ENCODE measurements around the gene TMEM132C.

TMEM132C gene

DNA sequence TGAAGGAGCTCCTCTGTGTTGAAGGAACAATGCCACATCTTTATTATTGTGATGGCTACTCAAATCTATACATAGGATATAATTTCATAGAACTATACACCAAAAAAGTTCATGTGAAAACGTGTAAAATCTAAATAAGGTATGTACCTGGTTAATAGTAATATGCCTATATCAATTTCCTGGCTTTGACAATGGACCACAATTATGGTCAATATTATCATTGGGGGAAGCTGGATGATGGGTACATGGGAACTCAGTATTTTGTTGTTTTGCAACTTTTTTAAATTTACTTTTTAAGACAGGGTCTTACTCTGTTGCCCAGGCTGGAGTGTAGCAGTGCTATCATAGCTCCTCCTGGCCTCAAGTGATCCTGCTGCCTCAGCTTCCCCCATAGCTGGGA is 270.7 kb downstream of the TMEM132C start:
- H3K4me3 ChIP-seq (ENCODE audit: low read depth, low read length) = no peak overlapping the region
- TF ChIP-seq, protein P1, sequence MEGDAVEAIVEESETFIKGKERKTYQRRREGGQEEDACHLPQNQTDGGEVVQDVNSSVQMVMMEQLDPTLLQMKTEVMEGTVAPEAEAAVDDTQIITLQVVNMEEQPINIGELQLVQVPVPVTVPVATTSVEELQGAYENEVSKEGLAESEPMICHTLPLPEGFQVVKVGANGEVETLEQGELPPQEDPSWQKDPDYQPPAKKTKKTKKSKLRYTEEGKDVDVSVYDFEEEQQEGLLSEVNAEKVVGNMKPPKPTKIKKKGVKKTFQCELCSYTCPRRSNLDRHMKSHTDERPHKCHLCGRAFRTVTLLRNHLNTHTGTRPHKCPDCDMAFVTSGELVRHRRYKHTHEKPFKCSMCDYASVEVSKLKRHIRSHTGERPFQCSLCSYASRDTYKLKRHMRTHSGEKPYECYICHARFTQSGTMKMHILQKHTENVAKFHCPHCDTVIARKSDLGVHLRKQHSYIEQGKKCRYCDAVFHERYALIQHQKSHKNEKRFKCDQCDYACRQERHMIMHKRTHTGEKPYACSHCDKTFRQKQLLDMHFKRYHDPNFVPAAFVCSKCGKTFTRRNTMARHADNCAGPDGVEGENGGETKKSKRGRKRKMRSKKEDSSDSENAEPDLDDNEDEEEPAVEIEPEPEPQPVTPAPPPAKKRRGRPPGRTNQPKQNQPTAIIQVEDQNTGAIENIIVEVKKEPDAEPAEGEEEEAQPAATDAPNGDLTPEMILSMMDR (IDR thresholded peaks at IDR 0.05; ENCODE audit: low read depth, low read length, missing control alignments) = no peak
- DNase-seq (ENCODE audit: low read depth) = no peak

DNA sequence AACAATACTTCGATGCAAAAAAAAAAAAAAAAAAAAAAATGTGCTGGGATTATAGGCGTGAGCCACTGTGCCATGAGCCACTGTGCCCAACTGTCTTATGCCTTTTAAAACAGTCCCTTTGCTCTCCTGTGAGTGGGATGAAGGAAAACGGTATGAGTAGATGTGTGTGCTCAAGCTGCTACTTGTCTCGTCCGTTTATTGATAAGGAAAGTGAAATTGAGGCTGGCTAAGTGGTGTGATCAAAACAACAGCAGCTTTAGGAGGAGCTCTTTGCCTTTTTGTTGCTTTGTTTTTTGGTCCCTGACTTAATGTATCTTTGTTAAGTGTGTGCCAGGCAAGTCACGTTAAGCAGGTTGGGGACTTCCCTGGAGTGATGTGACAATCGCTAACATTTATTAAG is 275.9 kb downstream of the TMEM132C start:
- TF ChIP-seq, protein P1 (IDR thresholded peaks at IDR 0.05; ENCODE audit: low read depth, low read length, missing control alignments) = no peak
- no peak overlapping the region for H3K4me3 ChIP-seq (ENCODE audit: low read depth, low read length)
- DNase-seq (ENCODE audit: low read depth) = no peak

DNA sequence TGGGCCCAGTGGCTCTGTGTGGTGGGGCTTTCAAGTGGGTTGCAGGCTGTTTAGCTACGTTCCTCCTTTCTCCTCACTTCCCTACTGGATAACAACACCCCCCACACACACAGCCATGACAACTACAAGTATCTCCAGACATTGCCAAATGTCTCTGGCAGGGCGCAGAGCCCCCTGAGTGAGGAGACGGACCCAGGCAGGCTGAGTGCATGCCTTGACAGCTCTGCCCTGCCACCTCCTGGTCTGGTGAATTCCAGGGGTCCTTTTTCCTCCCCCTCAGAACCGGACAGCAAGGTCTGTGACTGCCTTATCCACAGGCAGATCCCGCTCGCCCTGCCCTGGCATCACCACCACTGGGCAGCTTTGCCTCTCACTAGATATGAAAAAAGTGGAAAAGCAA is 276.5 kb downstream of the TMEM132C start:
- TF ChIP-seq, protein P1 (IDR thresholded peaks at IDR 0.05; ENCODE audit: low read depth, low read length, missing control alignments) = no peak
- H3K4me3 ChIP-seq (ENCODE audit: low read depth, low read length) = no peak overlapping the region
- DNase-seq (ENCODE audit: low read depth) = no peak

DNA sequence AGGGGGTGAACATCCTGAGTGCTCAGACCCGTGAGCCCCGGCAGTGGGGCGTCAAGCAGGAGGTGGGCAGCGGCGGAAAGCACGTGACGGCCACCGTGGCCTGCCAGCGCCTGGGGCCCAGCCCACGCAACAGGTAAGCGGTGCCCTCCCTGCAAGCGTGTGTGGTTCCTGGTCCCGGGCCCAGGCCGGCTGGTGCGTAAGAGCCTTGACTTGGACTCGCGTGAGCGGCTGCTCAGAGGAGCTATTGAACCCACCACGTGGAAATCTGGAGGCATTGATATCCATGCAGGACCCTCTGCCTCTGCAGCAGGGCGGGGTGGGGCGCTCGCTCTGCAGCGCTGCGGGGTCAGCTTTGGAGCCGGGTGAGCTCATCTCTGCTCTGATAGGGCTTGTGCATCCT is 277.0 kb downstream of the TMEM132C start:
- no peak overlapping the region for H3K4me3 ChIP-seq (ENCODE audit: low read depth, low read length)
- no peak for DNase-seq (ENCODE audit: low read depth)
- TF ChIP-seq, protein P1 (IDR thresholded peaks at IDR 0.05; ENCODE audit: low read depth, low read length, missing control alignments) = no peak

DNA sequence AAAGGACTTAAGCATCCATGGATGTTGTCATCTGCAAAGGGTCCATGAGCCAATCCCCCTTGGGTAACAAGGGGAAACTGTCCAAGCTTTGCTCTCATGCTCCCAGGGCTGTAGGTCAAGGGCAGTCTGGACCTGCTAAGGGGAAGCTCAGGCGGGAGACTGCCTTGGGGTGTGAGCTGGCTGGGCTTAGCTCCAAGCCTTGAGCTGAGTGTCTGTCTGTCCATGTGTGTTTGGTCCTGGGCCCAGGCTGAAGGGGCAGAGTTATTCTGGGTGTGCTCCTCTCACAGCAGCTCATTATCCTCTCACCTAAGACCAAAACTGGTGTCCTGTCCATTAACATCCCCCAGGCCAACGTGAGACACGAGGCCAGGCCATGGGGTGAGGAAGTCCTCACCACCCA is 282.0 kb downstream of the TMEM132C start:
- DNase-seq (ENCODE audit: low read depth) = no peak
- no peak overlapping the region for H3K4me3 ChIP-seq (ENCODE audit: low read depth, low read length)
- TF ChIP-seq, protein P1 (IDR thresholded peaks at IDR 0.05; ENCODE audit: low read depth, low read length, missing control alignments) = no peak

DNA sequence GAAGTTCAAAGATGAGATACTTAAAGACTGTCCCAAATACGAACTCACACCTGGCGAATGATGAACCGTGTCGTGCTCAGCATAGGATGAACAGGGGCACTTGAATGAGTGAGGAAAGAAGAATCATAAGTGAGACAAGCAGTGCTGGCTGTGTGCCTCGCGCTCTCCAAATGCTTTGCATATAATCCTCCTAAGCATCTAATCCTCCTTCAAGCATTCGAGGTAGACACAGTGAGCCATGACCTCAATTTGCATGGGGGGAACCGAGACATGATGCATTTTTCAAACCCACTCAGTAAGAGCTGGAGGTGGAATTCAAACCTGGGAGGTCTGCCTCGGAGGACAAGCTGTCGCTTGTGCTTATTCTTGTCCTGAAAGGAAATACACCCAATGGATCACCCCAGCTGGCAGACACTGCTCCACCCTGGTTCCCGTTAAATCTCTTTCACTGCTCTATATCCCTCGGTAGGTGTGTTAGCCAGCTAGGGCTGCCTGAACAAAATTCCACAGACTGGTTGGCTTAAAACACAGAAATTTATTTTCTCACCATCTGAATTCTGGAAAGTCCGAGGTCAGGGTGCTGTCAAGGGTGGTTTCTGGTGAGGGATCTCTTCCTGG is 282.7 kb downstream of the TMEM132C start:
- TF ChIP-seq, protein P1 (IDR thresholded peaks at IDR 0.05; ENCODE audit: low read depth, low read length, missing control alignments) = no peak
- no peak overlapping the region for H3K4me3 ChIP-seq (ENCODE audit: low read depth, low read length)
- no peak for DNase-seq (ENCODE audit: low read depth)

DNA sequence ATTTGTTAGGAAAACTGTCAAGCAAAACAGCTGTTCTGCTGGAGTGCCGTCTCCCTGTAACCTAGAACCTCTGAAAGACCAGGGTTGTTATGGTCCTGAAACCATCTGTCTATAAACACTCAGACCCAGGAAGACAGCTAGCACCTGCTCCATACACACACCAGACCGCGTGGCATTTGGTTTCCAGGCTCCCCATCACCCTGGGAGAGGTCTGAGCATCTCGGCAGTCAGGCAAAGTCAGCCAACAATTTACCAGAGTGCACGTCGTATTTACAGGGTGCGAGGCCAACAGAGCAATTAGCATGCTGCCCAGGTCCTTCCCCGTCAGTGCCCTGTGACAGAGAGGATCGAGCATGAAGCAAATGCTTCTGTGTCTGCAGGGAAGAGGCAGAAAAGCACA is 284.3 kb downstream of the TMEM132C start:
- DNase-seq (ENCODE audit: low read depth) = no peak
- no peak overlapping the region for H3K4me3 ChIP-seq (ENCODE audit: low read depth, low read length)
- TF ChIP-seq, protein P1 (IDR thresholded peaks at IDR 0.05; ENCODE audit: low read depth, low read length, missing control alignments) = no peak

Data from GM12864 (cell line).